RWPE1 (cell line): ENCODE measurements around the gene ASF1A.

ENCODE experiments used
- CTCF ChIA-PET: fragments of 350-600 bp; sonication (Branson Sonifier 250); formaldehyde crosslinking; extraction: SDS; loops from one replicate; lab custom pipeline; 2021; lab: Yijun Ruan, JAX
- POLR2A ChIA-PET: fragments of 400-600 bp; formaldehyde crosslinking; extraction: SDS; loops from one replicate; lab custom pipeline; 2020; ENCODE audit warnings: antibody characterized with exemption; ENCODE audit not compliant: low non-redundant PET; lab: Yijun Ruan, JAX
- DNase-seq: peaks from one replicate; pipeline ENCODE4 v3.0.0; 2012; ENCODE audit warnings: low spot score
- H3K27ac ChIP-seq: fragments of 450-650 bp; 2 replicates; pipeline ENCODE4 v1.5.1; 2017
- CTCF ChIP-seq: fragments of 450-650 bp; conservative IDR thresholded peaks from 2 replicates; pipeline ENCODE4 v1.5.1; 2017; ENCODE audit warnings: low read depth, mild to moderate bottlenecking

The ASF1A gene

GRCh38 chr6:118869894-118870589 lies 23.9 kb upstream of the ASF1A start:
- ChIA-PET POLR2A (no interaction called here), CTCF (interaction anchor here (0.7 to 0.9 kb wide), 2 partner anchors 8 to 23 kb away, joined by 3 read pairs; no protein-coding TSS in a partner anchor)
- no peak for TF ChIP-seq CTCF
- no peak for DNase-seq
- H3K27ac ChIP-seq = no peak overlapping the region

GRCh38 chr6:118871331-118871730 lies 22.6 kb upstream of the ASF1A start:
- CTCF ChIA-PET = no interaction called here
- H3K27ac ChIP-seq = no peak overlapping the region
- POLR2A ChIA-PET = no interaction called here
- TF ChIP-seq CTCF = no peak
- DNase-seq = no peak

- no peak for TF ChIP-seq CTCF
- POLR2A ChIA-PET = no interaction called here
- no peak overlapping the region for H3K27ac ChIP-seq
- DNase-seq = no peak
- CTCF ChIA-PET = no interaction called here
Observed at GRCh38 chr6:118872318-118872717, 21.6 kb upstream of the ASF1A start.

- H3K27ac ChIP-seq = no peak overlapping the region
- ChIA-PET POLR2A (no interaction called here), CTCF (no interaction called here)
- TF ChIP-seq CTCF = no peak
- no peak for DNase-seq
Observed at GRCh38 chr6:118872726-118873125, 21.2 kb upstream of the ASF1A start.

GRCh38 chr6:118873239-118873638 lies 20.7 kb upstream of the ASF1A start:
- H3K27ac ChIP-seq = no peak overlapping the region
- CTCF ChIA-PET = no interaction called here
- DNase-seq = no peak
- POLR2A ChIA-PET = no interaction called here
- no peak for TF ChIP-seq CTCF

- TF ChIP-seq CTCF = no peak
- CTCF ChIA-PET = no interaction called here
- no peak overlapping the region for H3K27ac ChIP-seq
- POLR2A ChIA-PET = no interaction called here
- no peak for DNase-seq
Observed at GRCh38 chr6:118875672-118876071, 18.3 kb upstream of the ASF1A start.
